H4 (cell line): ENCODE results near the gene HOXA3. TPM values are rescaled to one million over a fixed set of nuclear protein-coding genes. Genes with fewer than 3 reads are reported as not detected.

ENCODE experiments used
- DNase-seq: peaks from one replicate; pipeline ENCODE4 v3.0.0-alpha.2; 2015; ENCODE audit warnings: low spot score
- total RNA-seq: library from RNA; depleted of rRNA; stranded (reverse); fragments of >200 nt; shearing (Covaris generic); gene quantifications from 2 replicates; pipeline ENCODE4 v1.2.3, GENCODE V29; 2014; rRNA removed

HOXA3 gene
- total RNA-seq, result 1.1 and 5.5 TPM in 2 replicates

DNA sequence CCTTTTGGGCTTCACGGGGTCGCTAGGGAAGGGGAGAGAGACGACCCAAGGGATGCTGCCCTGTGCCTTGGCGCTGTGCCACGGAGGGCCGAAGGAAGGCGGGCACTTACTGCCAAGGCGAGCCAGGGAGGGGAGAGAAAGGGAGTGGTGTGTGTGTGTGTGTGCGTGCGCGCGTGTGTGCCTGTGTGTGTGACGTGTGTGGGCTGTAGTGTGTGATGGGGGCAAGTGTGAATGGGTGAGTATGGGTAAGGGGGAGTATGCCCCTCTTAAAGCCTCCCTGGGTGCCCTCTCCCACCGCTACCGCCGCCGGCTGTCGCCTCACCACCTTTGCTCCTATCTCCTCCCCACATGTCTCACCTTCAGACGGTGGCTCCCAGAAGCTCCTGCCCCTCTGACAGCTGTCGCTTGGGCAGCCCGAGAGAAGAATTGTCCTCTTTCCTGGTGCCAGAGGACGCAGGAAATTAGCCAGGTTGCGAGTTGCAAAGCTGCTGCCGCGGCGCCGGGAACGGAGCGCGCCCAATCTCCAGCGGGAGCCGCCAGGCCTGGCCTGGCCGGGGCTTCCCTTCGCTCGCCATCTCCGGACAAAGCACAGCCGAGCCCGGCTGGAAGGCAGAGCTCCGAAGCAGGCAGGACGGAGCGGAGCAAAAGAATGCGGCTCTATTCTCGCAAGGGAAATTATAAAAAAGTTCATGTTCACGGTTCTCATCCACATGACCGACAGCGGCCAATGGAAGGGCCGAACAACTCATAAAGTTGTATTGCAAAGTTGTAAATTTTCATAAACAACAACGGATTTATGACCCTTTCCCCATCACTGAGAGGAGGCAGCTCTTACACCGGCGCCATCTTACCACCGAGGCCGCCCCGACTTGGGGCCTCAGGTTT is at the start of gene HOXA3:
Gene HOXA3, minus strand, starts transcription at position 653 of the 885 bp plus-strand sequence. CDS start 41,943 bp downstream, outside the sequence.
- no peak for DNase-seq

DNA sequence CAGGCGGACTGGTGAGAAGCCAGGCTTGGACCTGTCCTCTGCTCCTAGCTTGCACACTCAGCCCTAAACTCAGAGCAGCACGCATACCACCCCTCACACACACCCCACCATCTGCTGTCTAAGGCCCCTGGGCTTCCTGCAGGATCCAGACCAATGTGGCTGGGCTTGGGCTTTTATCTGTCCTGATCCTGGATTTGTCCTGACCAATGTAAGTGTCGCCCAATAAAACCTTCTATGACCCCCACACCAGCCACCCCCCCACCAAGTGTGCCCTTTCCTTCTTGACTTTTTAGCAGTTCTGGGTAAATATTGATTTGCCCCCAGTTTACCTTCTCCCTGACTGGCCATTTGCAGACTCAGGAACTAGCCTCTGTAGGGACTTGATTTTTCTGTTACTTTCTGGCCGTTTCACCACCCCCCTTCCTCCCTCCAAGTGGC is 49.2 kb upstream of the HOXA3 start:
- DNase-seq, result no peak

DNA sequence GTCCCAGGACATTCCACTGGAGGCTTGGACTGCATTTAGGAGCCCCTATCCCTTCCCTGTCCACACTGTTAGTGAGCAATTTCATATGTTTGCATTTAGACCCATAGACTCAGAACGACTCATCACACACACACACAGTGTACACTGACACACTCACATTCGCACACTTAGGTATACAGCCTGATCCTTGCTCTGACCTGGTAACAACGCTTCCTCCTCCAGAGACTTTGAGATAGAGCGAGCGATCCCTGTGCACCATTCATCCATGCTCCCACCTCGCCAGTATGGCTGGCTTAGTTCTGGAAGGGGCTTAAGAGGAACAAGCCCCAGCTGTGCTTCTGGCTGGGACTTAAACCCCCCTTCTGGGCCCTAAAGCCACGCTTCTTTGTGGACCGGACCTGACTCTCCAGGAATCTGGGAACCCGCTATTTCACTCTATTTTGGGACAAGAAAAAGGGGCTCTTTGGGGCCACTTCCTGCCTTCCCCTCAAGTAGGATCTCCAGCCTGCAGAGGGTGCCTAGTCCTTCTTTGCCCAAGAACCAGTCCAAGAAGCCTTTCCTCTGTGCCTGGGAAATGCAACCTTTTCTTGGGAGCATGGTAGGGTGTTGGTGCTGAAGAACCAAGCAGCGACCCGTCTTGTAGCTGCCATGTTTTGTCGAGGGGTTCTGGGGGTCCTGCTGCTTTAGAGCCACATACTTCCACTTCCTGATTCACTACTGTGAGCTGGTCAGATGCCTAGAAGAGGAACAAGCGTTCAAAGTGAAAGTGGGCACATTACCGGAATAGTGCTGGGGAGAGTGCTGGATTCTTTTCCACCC is 48.6 kb upstream of the HOXA3 start:
- DNase-seq, result peak; percentile 44

DNA sequence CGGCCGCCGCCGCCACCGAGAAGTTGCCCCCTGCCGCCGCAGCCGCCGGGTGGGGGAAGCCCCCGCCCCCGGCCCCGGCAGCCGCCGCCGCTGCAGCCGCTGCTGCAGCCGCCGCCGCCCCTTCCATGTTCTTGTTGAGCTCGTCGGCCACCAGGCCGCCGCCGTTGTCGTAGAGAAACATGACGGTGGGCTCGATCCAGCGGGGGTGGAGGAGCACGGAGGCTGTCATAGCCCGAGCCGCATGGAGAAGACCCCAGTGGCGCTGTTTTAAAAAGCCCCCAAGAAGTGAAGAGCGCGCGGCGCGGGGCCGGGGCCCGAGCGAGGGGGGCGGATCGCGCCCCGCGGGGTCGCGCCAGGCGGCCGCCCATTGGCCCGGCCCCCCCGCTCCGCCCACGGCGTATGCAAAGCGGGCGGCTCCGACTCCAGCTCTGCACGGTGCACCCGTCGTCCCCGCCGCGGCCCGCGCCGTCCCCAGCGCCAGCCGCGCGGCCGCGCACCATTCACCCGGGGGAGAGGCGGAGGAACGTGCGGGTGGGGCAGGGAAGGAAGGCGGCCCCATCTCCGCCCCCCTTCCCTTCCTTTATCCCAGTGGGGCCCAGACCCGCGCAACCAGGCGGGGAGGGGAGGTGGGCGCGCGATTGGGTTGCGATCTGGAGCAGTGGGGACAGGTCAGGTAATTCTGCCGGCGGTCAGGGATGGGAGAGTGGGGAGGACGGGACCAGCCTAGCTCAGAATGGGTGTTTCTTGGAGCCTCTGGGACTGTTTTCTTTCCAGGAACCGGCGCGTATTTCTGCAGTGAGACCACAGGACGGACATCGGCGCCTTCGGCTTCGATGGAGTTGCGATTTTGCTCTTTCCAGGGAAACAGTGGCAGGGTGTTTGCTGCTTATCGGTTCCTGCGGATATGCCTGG is 47.7 kb upstream of the HOXA3 start, which contains the start of gene HOXA13:
Gene HOXA13, minus strand, starts transcription at position 243 of the 912 bp plus-strand sequence. Its CDS starts 14 bp downstream, at position 229.
- DNase-seq, result peak; percentile 76

- DNase-seq, result no peak
These were observed 46.8 kb upstream of the HOXA3 start for GRCh38 chr7:27198871-27199801.

DNA sequence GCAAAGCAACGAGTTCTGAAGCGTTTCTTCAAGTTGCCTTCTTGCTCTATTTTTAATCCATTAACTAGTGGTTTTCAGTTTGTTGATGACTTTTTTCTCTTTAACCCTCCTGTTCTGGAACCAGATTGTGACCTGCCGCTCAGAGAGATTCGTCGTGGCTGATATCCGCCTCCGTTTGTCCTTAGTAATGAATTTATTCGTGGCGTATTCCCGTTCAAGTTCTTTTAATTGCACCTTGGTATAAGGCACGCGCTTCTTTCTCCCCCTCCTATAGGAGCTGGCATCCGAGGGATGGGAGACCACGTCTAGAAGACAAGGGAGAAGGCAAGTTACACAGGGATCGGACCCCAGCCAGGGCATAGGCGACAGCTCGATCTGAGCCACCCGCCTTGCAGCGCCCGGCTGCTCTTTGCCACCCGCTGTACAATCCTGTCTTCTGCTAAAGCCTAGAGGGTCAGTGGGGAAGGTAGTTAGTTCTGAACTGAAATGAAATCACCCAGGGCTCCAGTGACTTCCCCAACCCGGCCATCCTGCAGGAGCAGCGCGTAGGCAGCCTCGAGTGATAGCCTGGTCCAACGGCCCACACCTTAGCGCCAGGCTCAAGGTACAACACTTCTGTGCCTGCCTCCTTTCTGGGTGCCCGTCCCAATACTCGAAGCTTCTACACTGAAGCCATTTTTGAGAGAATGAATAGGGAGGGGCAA is 45.9 kb upstream of the HOXA3 start:
- no peak for DNase-seq

- DNase-seq, result no peak
These were observed 45.0 kb upstream of the HOXA3 start for GRCh38 chr7:27197137-27198042.

DNA sequence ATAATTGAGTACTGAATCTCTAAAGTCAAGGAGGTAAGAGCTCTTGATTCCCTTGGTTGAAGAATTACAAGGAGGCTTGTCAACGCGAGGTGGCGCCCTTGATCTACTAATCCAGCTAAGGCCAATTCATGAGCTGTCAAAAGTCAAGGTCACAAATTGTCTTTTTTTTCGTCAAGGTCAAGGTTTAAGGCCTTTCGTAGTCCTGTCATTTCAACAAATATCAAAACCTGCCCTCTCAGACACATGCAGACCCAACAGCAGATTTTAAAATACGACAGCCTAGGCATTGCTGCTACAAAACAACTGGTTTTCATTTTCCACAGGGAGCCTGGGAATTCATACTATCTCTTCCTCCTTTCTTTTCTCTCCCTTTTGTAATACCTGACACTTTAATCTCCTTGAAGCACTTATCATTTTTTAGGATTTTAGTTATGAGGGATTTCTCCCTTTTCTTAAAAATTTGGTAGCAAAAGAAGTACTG is 43.9 kb upstream of the HOXA3 start:
- DNase-seq, result peak; percentile 84

- no peak for DNase-seq
These were observed 42.5 kb upstream of the HOXA3 start for GRCh38 chr7:27194686-27195379.

DNA sequence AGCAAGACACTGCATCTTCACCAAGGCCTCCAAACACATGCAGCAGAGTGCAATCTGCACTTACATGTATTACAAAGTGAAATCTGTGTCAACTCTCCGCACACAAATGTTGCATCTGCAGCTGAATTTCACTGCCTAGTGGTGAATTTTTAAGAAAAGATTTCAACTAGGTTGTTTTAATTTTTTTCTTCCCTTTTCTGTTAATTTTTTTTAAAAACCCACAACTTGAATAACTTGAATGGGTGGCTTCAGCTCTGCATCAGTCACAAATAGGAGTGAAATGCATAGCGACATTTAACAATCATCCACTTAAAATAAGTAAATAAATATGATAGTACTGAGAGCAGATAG is 41.6 kb upstream of the HOXA3 start:
- no peak for DNase-seq

GRCh38 chr7:27193335-27194001 is 41.1 kb upstream of the HOXA3 start:
- DNase-seq, result no peak

GRCh38 chr7:27192546-27193334 is 40.4 kb upstream of the HOXA3 start:
- DNase-seq, result no peak

- no peak for DNase-seq
These were observed 39.6 kb upstream of the HOXA3 start for GRCh38 chr7:27191833-27192545.

DNA sequence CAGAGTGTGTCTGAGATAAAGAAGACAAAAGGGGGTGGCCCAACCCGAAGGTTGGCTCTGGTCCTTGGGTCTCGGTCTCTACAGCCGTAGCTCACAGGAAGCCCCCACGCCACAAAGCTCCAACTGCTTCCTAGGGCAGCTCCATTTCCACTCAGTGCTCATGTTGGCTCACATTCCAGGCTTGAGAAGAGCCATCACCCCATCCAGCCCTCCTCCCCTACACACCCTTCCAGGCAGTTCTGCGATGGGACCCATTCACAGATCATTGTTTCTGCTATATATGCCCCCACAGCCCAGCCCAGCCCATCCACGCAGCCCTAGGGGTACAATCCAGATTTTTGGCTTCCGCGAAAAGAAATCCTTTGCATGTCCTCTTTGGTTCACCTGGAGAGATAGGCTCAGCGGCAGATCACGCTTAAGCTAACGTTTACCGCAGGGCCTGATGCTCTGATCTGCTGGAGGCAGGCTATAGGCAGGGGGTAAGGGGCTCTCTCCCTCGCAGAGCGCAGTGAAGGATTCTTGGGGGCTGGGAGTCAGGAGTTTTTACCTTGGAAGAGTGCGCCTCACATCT is 38.9 kb upstream of the HOXA3 start:
- no peak for DNase-seq

- no peak for DNase-seq
These were observed 37.8 kb upstream of the HOXA3 start for GRCh38 chr7:27189997-27190748.
